Right lobe of liver (tissue), 6 donors: ENCODE results near the gene PIMREG. TPM values are rescaled to one million over a fixed set of nuclear protein-coding genes. Genes with fewer than 3 reads are reported as not detected.
A peak's percentile ranks its signal among the peaks of the same experiment; 100 is the strongest.

Experiments used
- ATAC-seq, 4 donors: fragments of 200-7000 bp; cut with Tn5 transposase; one replicate each; pipeline ENCODE4 v1.9.1; 2020; ENCODE audit warnings: mild to moderate bottlenecking in 4 of 4, moderate library complexity in 4 of 4
- DNase-seq, 3 donors: peaks; one replicate each; pipeline ENCODE4 v3.0.0-alpha.2; 2020
- H3K27ac ChIP-seq, 3 donors: fragments of 200-600 bp; one replicate each; pipeline ENCODE4 v1.8.0; 2022
- H3K27me3 ChIP-seq, 2 donors: fragments of 200-600 bp; one replicate each; pipeline ENCODE4 v1.8.0; 2022
- H3K36me3 ChIP-seq, 4 donors: fragments of 200-600 bp; sonication (generic) in 1 of 4; one replicate each; pipeline versions ENCODE4 v1.5.1 to v1.8.0; 2017 to 2022; ENCODE audit warnings: control low read depth in 1 of 4
- H3K4me1 ChIP-seq, 4 donors: fragments of 200-600 bp; sonication (generic) in 1 of 4; one replicate each; pipeline versions ENCODE4 v1.5.1 to v1.8.0; 2017 to 2022; ENCODE audit warnings: control low read depth in 1 of 4
- H3K4me3 ChIP-seq, 3 donors: fragments of 200-600 bp; one replicate each; pipeline ENCODE4 v1.8.0; 2022
- H3K9me3 ChIP-seq, 4 donors: fragments of 200-600 bp; sonication (generic) in 1 of 4; one replicate each; pipeline versions ENCODE4 v1.5.1 to v1.8.0; 2017 to 2022; ENCODE audit warnings: control low read depth in 1 of 4
- POLR2A ChIP-seq: fragments of 450-650 bp; IDR thresholded peaks from one replicate; pipeline ENCODE4 v1.6.1; 2017; ENCODE audit warnings: antibody characterized with exemption, mild to moderate bottlenecking
- WGBS: methylation state at CpG from one replicate; pipeline ENCODE4 v1.1.6; 2018; ENCODE audit warnings: low coverage, low lambda C conversion rate; ENCODE audit not compliant: insufficient coverage; ENCODE audit errors: missing lambda C conversion rate; 5-methylcytosine and 5-hydroxymethylcytosine counted together
- intact Hi-C, 2 donors: fragments of 100-400 bp; cut with DNase I; formaldehyde crosslinking; loops; one replicate each; pipeline versions ENCODE4 v1.11.2 to v1.14.1; 2022
- total RNA-seq, 6 experiments: library from RNA; depleted of rRNA in 2 of 6; stranded (reverse); fragments of >200 nt in 2 of 6; fragmentation: NEBNext Ultra II Directional in 3 of 6; extraction: Animal tissue kit (Norgen Biotek cat#: 25700) in 3 of 6; gene quantifications; one replicate each; pipeline versions ENCODE4 v1.1.0 to v1.2.4, GENCODE V29; 2016 to 2023
- TF ChIP-seq, protein P1 (sequence below), 4 donors: fragments of 200-600 bp in 3 of 4; fragments of 450-650 bp in 1 of 4; IDR thresholded peaks; one replicate each; pipeline versions ENCODE4 v1.5.1 to v1.8.0; 2016 to 2022; ENCODE audit warnings: antibody characterized with exemption in 4 of 4, mild to moderate bottlenecking in 2 of 4
- donor health status: DM: no; HTN: yes; CAD: no.
- donor health status: DM: no; HTN: no; CAD: no.
- donor health status: DM: no; HTN: no; CAD: no.
- donor health status: DM: no; HTN: yes; CAD: no.
- donor health status: DM: no; HTN: yes; CAD: no.

PIMREG gene
- total RNA-seq, 6 experiments from 2014 or later = 0.18 to 0.37 TPM; not detected in 4

DNA sequence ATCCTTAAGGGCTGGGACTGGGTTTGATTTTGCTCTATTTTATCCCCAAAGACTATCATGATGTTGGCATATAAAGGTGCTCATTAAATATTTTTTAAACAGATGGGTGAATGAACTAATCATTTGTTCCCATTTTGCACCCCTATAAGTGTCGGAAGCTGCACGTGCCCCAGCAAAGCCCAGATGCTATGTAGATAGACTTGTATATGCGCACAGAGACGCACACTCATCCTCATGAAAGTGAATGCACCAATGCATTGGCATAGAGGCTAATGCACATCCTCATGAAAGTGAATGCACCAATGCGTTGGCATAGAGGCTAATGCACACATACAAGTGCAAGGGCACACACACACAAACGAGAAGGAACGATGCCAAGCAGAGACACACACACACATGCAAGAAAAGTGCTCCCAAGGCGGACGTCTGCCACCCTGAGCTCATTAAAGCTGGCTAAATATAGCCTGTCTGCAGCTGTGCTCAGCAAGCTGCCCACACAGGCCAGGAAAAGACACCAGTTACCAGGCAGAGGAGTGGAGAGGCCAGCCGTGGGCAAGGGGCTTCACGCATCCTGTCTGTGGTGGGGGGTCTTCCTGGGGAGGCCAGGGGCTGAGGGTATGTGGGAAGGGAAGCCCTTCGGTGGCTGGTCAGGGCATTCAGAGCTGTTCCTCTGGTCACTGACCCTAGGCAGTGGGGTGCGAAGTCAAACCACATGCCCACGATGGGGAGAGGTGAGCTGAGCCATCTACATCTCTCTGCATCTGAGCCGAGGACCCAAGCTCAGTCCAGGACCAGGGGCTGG is 52.6 kb downstream of the PIMREG start:
- ATAC-seq = no peak
- WGBS = 46% methylated on average over 9 of the region's 15 CpGs
- no peaks in the 10 kb centered on the region for H3K9me3 ChIP-seq
- no peaks in the 10 kb centered on the region for H3K27me3 ChIP-seq
- TF ChIP-seq POLR2A = no peak
- TF ChIP-seq, protein P1, sequence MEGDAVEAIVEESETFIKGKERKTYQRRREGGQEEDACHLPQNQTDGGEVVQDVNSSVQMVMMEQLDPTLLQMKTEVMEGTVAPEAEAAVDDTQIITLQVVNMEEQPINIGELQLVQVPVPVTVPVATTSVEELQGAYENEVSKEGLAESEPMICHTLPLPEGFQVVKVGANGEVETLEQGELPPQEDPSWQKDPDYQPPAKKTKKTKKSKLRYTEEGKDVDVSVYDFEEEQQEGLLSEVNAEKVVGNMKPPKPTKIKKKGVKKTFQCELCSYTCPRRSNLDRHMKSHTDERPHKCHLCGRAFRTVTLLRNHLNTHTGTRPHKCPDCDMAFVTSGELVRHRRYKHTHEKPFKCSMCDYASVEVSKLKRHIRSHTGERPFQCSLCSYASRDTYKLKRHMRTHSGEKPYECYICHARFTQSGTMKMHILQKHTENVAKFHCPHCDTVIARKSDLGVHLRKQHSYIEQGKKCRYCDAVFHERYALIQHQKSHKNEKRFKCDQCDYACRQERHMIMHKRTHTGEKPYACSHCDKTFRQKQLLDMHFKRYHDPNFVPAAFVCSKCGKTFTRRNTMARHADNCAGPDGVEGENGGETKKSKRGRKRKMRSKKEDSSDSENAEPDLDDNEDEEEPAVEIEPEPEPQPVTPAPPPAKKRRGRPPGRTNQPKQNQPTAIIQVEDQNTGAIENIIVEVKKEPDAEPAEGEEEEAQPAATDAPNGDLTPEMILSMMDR (IDR thresholded peaks at IDR 0.05) = no peak
- H3K27ac ChIP-seq = no peak overlapping the region
- H3K36me3 ChIP-seq = no peaks in the 10 kb centered on the region
- intact Hi-C loops = no loop called here
- DNase-seq = no peak
- no peak overlapping the region for H3K4me3 ChIP-seq
- H3K4me1 ChIP-seq = no peaks in the 10 kb centered on the region

DNA sequence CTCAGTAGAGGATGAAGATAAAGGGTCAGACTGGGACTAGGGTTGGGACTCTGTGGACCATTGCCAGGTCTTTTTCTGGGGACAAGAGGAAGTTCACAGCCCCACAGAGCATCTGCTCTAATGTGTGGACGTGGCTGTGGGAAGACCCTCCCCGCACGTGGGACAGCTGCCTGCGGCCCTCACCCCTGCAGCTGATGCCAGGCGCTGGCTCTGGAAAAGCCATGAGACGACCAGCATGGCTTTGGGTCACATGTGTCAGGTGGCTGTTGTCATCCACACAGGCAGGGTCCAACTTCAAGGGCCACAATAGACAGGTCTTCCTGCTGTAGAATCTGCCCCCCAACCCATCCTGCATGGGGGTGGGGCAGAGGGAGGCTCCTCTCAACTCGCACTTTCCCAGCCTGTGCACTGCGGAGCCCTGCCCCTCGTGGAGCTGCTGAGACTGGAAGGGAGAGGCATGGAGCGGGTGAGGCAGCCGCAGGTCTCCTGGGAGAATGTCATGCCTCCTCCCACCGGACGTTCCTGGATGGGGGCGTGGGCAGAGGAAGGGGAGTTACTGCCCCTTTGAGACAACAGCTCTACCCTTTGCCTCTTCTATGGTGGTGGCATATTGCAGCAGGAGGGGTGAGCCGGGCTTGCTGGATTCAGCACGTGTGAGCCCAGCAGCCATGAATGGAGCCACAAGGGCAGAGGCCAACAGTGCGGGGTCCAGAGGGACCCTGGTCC is 53.4 kb downstream of the PIMREG start:
- WGBS = 82% methylated on average over 2 of the region's 17 CpGs
- Histone ChIP-seq H3K4me1 (no peaks in the 10 kb centered on the region), H3K9me3 (no peaks in the 10 kb centered on the region), H3K36me3 (no peaks in the 10 kb centered on the region), H3K27ac (no peak overlapping the region), H3K27me3 (no peaks in the 10 kb centered on the region), H3K4me3 (no peak overlapping the region)
- intact Hi-C loops = no loop called here
- no peak for ATAC-seq
- DNase-seq = peak in 1 of 3 donors; percentile 33
- TF ChIP-seq, protein P1 (IDR thresholded peaks at IDR 0.05) = no peak
- TF ChIP-seq POLR2A = no peak

DNA sequence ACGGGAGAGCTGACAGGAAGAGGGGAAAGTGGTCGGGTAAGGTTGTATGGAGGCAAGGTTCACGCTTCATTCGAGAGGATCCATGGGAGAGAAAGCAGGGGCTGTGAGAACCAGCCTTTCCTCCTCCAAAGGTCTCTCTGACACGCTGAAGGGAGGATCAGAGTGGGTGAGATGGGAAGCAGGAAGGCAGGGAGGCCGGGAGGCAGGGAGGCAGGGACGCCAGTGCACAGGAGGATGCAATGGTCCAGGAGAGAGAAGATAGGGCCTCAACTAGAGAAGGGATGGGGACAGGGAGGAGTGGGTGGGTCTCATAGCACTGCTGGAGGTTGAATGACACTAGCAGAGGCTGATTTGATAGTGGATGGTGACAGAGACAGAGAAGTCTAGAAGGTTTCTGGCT is 54.1 kb downstream of the PIMREG start:
- H3K9me3 ChIP-seq = no peaks in the 10 kb centered on the region
- H3K27ac ChIP-seq = no peak overlapping the region
- 69% methylated on average over 7 of the region's 7 CpGs for WGBS
- no peaks in the 10 kb centered on the region for H3K4me1 ChIP-seq
- H3K27me3 ChIP-seq = no peaks in the 10 kb centered on the region
- H3K36me3 ChIP-seq = no peaks in the 10 kb centered on the region
- intact Hi-C loops = no loop called here
- DNase-seq (no peak), ATAC-seq (no peak)
- TF ChIP-seq, protein P1 (IDR thresholded peaks at IDR 0.05) = no peak
- TF ChIP-seq POLR2A = no peak
- H3K4me3 ChIP-seq = no peak overlapping the region

DNA sequence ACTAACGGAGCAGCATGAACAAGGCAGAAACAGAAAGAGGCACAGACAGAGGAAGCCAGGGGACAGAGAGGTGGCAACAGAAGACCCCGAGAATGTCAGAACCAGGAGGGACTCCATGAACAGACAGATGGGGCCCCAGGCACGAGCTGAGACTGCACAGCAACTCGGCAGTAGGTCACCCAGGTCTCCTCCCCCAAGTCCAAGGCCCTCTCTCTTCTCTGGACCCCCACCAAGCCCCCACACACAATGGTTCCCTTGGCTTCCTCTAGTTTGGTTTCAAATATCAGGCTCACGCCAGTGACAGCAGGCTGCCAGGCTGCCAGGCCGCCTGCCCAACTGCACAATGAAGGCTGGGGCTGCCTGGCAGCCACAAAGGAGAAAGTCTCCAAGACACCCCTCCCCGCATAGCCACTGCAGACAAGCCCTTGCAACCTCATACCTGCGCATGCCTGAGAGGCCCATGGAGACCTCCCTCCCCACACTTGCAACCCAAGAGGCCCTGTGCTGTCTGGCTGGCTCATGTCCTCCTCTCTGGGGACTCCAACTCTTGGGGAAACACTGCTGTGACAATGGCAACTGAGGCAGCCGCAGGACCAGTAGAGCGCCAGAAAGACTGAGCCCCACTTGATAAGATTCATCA is 54.8 kb downstream of the PIMREG start:
- no peaks in the 10 kb centered on the region for H3K4me1 ChIP-seq
- H3K36me3 ChIP-seq = no peaks in the 10 kb centered on the region
- intact Hi-C loops = no loop called here
- DNase-seq (no peak), ATAC-seq (no peak)
- no peaks in the 10 kb centered on the region for H3K9me3 ChIP-seq
- 74% methylated on average over 3 of the region's 10 CpGs for WGBS
- no peaks in the 10 kb centered on the region for H3K27me3 ChIP-seq
- no peak for TF ChIP-seq POLR2A
- TF ChIP-seq, protein P1 (IDR thresholded peaks at IDR 0.05) = no peak
- no peak overlapping the region for H3K27ac ChIP-seq
- no peak overlapping the region for H3K4me3 ChIP-seq

Other genes starting within 250 kb of the PIMREG start
- gene AIPL1, start 9.3 kb upstream of the PIMREG start, total RNA-seq = not detected
- gene PITPNM3, start 112.1 kb downstream of the PIMREG start, total RNA-seq = 1 to 10 TPM in 5 of 6 experiments, under 1 TPM in 1; 0.91 to 3.8 (median 1.2) TPM
- 1 to 10 TPM; 3.7 to 6.5 (median 4.9) TPM for gene KIAA0753, start 196.3 kb downstream of the PIMREG start, total RNA-seq
- gene TXNDC17, start 196.6 kb downstream of the PIMREG start, total RNA-seq = 100 to 1,000 TPM in 2 of 6 experiments, 10 to 100 TPM in 4; 50.4 to 204 (median 72.1) TPM
- gene MED31, start 207.2 kb downstream of the PIMREG start, total RNA-seq = 10 to 100 TPM in 2 of 6 experiments, 1 to 10 TPM in 4; 3.5 to 10.7 (median 7.4) TPM
- 1 to 10 TPM; 1.2 to 4.0 (median 1.9) TPM for gene C17orf100, start 207.3 kb downstream of the PIMREG start, total RNA-seq